HepG2 (cell line): ENCODE results near the gene CELSR2. TPM values are rescaled to one million over a fixed set of nuclear protein-coding genes. Genes with fewer than 3 reads are reported as not detected.

ENCODE experiments used
- ATF7 ChIP-seq, 2 experiments: fragments of 450-650 bp in 1 of 2; sonication (generic) in 1 of 2; formaldehyde crosslinking in 1 of 2; IDR thresholded peaks; 2 replicates each; pipeline versions ENCODE4 v1.4.0 to v1.6.1; 2016 to 2020; ENCODE audit warnings: antibody characterized with exemption in 1 of 2, mild to moderate bottlenecking in 1 of 2, missing genetic modification reagents in 1 of 2
- GFI1 ChIP-seq: sonication (generic); formaldehyde crosslinking; IDR thresholded peaks from 2 replicates; pipeline ENCODE4 v1.5.0; 2020; ENCODE audit warnings: missing genetic modification reagents, mild to moderate bottlenecking, borderline replicate concordance
- HNF4A ChIP-seq: sonication (generic); formaldehyde crosslinking; IDR thresholded peaks from 2 replicates; pipeline ENCODE4 v1.4.0; 2020; ENCODE audit warnings: missing genetic modification reagents
- MTF1 ChIP-seq: sonication (generic); formaldehyde crosslinking; IDR thresholded peaks from 2 replicates; pipeline ENCODE4 v1.5.0; 2020; ENCODE audit warnings: missing genetic modification reagents
- NR2F2 ChIP-seq: IDR thresholded peaks from 2 replicates; pipeline ENCODE4 v1.6.1; 2012; ENCODE audit warnings: low read depth, inconsistent platforms, borderline replicate concordance
- RELA ChIP-seq: sonication (generic); formaldehyde crosslinking; IDR thresholded peaks from 2 replicates; pipeline ENCODE4 v1.4.0; 2020; ENCODE audit warnings: missing genetic modification reagents
- SSRP1 ChIP-seq: IDR thresholded peaks from 2 replicates; pipeline ENCODE4 v1.6.1; 2016; ENCODE audit warnings: control low read depth
- ZBTB42 ChIP-seq: sonication (generic); formaldehyde crosslinking; IDR thresholded peaks from 2 replicates; pipeline ENCODE4 v1.5.0; 2020; ENCODE audit warnings: mild to moderate bottlenecking, missing genetic modification reagents
- ZFP1 ChIP-seq: IDR thresholded peaks from 2 replicates; pipeline ENCODE4 v1.6.1; 2016
- ZMYM4 ChIP-seq: sonication (generic); formaldehyde crosslinking; IDR thresholded peaks from 2 replicates; pipeline ENCODE4 v1.8.1; 2023; ENCODE audit warnings: mild to moderate bottlenecking, missing genetic modification reagents
- ZNF17 ChIP-seq: sonication (generic); formaldehyde crosslinking; IDR thresholded peaks from 2 replicates; pipeline ENCODE4 v1.5.0; 2020; ENCODE audit warnings: mild to moderate bottlenecking, missing genetic modification reagents
- ZNF33B ChIP-seq: sonication (generic); formaldehyde crosslinking; IDR thresholded peaks from 2 replicates; pipeline ENCODE4 v1.5.1; 2020; ENCODE audit warnings: mild to moderate bottlenecking, missing genetic modification reagents
- ZNF703 ChIP-seq: sonication (generic); formaldehyde crosslinking; IDR thresholded peaks from 2 replicates; pipeline ENCODE4 v1.5.1; 2020; ENCODE audit warnings: missing genetic modification reagents, mild to moderate bottlenecking, moderate library complexity, borderline replicate concordance
- ZNF724P ChIP-seq: sonication (generic); formaldehyde crosslinking; IDR thresholded peaks from 2 replicates; pipeline ENCODE4 v1.8.0; 2022; ENCODE audit warnings: missing genetic modification reagents, borderline replicate concordance
- ZNF746 ChIP-seq: sonication (generic); formaldehyde crosslinking; IDR thresholded peaks from 2 replicates; pipeline ENCODE4 v1.8.0; 2022; ENCODE audit warnings: mild to moderate bottlenecking, missing genetic modification reagents
- ZNF777 ChIP-seq: sonication (generic); formaldehyde crosslinking; IDR thresholded peaks from 2 replicates; pipeline ENCODE4 v1.4.0; 2020; ENCODE audit warnings: missing genetic modification reagents
- polyA plus RNA-seq, 8 experiments: library from polyadenylated mRNA; depleted of rRNA in 3 of 8; stranded (reverse) in 7 of 8; unstranded in 1 of 8; fragments of >200 nt; fragmentation: Illumina TruSeq in 4 of 8; extraction: Trizol in 4 of 8; gene quantifications; 2 replicates each; pipeline versions ENCODE4 v1.2.1 to v1.2.3, GENCODE V29; 2011 to 2016; ENCODE audit warnings: low read depth in 4 of 8, missing spikeins in 1 of 8, mixed read lengths in 1 of 8; ENCODE audit not compliant: insufficient read depth in 1 of 8
- total RNA-seq, 5 experiments: library from RNA; depleted of rRNA; stranded (reverse); fragments of >200 nt; fragmentation: Illumina TruSeq; extraction: Trizol; gene quantifications; 2 replicates each; pipeline ENCODE4 v1.2.3, GENCODE V29; 2016; ENCODE audit warnings: low read depth in 1 of 5
- TF ChIP-seq, protein P1 (sequence below), 2 experiments: IDR thresholded peaks; 2 replicates each; pipeline ENCODE4 v1.6.1; 2011 to 2012; ENCODE audit warnings: low read length in 2 of 2, borderline replicate concordance in 1 of 2, low read depth in 1 of 2, mild to moderate bottlenecking in 1 of 2, moderate library complexity in 1 of 2
- TF ChIP-seq, protein P2 (sequence below): sonication (generic); formaldehyde crosslinking; IDR thresholded peaks from 2 replicates; pipeline ENCODE4 v1.4.0; 2020; ENCODE audit warnings: mild to moderate bottlenecking, missing genetic modification reagents
- TF ChIP-seq, protein P3 (sequence below): IDR thresholded peaks from 2 replicates; pipeline ENCODE4 v1.6.1; 2016; ENCODE audit warnings: low read depth
- TF ChIP-seq, protein P4 (sequence below): sonication (generic); formaldehyde crosslinking; IDR thresholded peaks from 2 replicates; pipeline ENCODE4 v1.4.0; 2020; ENCODE audit warnings: low read depth, missing genetic modification reagents

The CELSR2 gene
- total and polyA plus RNA-seq, 2 of the 13 experiments (the other 11 are each of a cell fraction or from before 2014, with no cell fraction given) = 4.0 to 6.6 TPM

DNA sequence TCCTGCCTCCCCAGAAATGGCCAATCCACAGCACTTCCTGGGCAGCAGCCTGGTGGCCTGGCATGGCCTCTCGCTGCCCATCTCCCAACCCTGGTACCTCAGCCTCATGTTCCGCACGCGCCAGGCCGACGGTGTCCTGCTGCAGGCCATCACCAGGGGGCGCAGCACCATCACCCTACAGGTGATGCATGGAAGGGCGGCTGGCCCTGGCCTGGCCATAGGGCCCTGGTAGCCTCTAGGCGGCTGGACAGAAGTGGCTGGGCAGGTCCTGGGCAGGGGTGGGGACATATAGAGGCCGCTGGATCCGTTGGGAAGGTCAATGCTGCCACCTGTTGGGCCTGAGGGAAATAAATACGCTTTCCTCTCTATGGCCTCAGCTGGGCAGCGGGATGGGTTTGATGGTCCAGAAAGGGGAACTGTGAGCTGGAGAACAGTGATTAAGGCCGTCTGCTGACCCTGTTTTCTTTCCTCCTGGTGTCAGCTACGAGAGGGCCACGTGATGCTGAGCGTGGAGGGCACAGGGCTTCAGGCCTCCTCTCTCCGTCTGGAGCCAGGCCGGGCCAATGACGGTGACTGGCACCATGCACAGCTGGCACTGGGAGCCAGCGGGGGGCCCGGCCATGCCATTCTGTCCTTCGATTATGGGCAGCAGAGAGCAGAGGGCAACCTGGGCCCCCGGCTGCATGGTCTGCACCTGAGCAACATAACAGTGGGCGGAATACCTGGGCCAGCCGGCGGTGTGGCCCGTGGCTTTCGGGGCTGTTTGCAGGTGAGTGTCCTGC, 14.4 kb downstream of the CELSR2 start (continued):
- TF ChIP-seq, protein P1, sequence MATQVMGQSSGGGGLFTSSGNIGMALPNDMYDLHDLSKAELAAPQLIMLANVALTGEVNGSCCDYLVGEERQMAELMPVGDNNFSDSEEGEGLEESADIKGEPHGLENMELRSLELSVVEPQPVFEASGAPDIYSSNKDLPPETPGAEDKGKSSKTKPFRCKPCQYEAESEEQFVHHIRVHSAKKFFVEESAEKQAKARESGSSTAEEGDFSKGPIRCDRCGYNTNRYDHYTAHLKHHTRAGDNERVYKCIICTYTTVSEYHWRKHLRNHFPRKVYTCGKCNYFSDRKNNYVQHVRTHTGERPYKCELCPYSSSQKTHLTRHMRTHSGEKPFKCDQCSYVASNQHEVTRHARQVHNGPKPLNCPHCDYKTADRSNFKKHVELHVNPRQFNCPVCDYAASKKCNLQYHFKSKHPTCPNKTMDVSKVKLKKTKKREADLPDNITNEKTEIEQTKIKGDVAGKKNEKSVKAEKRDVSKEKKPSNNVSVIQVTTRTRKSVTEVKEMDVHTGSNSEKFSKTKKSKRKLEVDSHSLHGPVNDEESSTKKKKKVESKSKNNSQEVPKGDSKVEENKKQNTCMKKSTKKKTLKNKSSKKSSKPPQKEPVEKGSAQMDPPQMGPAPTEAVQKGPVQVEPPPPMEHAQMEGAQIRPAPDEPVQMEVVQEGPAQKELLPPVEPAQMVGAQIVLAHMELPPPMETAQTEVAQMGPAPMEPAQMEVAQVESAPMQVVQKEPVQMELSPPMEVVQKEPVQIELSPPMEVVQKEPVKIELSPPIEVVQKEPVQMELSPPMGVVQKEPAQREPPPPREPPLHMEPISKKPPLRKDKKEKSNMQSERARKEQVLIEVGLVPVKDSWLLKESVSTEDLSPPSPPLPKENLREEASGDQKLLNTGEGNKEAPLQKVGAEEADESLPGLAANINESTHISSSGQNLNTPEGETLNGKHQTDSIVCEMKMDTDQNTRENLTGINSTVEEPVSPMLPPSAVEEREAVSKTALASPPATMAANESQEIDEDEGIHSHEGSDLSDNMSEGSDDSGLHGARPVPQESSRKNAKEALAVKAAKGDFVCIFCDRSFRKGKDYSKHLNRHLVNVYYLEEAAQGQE (IDR thresholded peaks at IDR 0.05; ENCODE audit: borderline replicate concordance in 1 of 2, low read depth in 1 of 2, low read length in 2 of 2) = no peak
- TF ChIP-seq ZNF33B = peak; percentile 45; the same call in 1 of the 2 replicates
- no peak for TF ChIP-seq ATF7 (IDR thresholded peaks at IDR 0.05)
- 0 out of 2 replicates have a peak, but pooled peaks have one; percentile 54 for TF ChIP-seq ATF7 (CRISPR knock-in tag; IDR thresholded peaks at IDR 0.05)
- TF ChIP-seq ZNF724P (CRISPR knock-in tag) = no peak
- TF ChIP-seq RELA (CRISPR knock-in tag) = peak; percentile 87; the same call in 1 of the 2 replicates
- TF ChIP-seq, protein P2, sequence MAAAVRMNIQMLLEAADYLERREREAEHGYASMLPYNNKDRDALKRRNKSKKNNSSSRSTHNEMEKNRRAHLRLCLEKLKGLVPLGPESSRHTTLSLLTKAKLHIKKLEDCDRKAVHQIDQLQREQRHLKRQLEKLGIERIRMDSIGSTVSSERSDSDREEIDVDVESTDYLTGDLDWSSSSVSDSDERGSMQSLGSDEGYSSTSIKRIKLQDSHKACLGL (CRISPR knock-in tag) = no peak; the same call in 1 of the 2 replicates
- TF ChIP-seq NR2F2 = no peak
- TF ChIP-seq SSRP1 = peak; percentile 82; the same call in 1 of the 2 replicates
- 0 out of 2 replicates have a peak, but pooled peaks have one; percentile 63 for TF ChIP-seq ZFP1
- no peak for TF ChIP-seq ZBTB42 (CRISPR knock-in tag)
- TF ChIP-seq ZNF703 (CRISPR knock-in tag) = no peak
- no peak for TF ChIP-seq ZNF17 (CRISPR knock-in tag)
- TF ChIP-seq MTF1 (CRISPR knock-in tag) = no peak
- peak; percentile 54; the same call in 1 of the 2 replicates for TF ChIP-seq GFI1
- TF ChIP-seq ZNF746 (CRISPR knock-in tag) = peak; percentile 44; the same call in 1 of the 2 replicates
- TF ChIP-seq, protein P3, sequence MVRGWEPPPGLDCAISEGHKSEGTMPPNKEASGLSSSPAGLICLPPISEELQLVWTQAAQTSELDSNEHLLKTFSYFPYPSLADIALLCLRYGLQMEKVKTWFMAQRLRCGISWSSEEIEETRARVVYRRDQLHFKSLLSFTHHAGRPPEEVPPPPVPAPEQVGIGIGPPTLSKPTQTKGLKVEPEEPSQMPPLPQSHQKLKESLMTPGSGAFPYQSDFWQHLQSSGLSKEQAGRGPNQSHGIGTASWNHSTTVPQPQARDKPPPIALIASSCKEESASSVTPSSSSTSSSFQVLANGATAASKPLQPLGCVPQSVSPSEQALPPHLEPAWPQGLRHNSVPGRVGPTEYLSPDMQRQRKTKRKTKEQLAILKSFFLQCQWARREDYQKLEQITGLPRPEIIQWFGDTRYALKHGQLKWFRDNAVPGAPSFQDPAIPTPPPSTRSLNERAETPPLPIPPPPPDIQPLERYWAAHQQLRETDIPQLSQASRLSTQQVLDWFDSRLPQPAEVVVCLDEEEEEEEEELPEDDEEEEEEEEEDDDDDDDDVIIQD (CRISPR knock-in tag) = peak; percentile 84; the same call in 1 of the 2 replicates
- TF ChIP-seq ZNF777 = no peak
- TF ChIP-seq ZMYM4 (CRISPR knock-in tag) = peak; percentile 83
- TF ChIP-seq, protein P4, sequence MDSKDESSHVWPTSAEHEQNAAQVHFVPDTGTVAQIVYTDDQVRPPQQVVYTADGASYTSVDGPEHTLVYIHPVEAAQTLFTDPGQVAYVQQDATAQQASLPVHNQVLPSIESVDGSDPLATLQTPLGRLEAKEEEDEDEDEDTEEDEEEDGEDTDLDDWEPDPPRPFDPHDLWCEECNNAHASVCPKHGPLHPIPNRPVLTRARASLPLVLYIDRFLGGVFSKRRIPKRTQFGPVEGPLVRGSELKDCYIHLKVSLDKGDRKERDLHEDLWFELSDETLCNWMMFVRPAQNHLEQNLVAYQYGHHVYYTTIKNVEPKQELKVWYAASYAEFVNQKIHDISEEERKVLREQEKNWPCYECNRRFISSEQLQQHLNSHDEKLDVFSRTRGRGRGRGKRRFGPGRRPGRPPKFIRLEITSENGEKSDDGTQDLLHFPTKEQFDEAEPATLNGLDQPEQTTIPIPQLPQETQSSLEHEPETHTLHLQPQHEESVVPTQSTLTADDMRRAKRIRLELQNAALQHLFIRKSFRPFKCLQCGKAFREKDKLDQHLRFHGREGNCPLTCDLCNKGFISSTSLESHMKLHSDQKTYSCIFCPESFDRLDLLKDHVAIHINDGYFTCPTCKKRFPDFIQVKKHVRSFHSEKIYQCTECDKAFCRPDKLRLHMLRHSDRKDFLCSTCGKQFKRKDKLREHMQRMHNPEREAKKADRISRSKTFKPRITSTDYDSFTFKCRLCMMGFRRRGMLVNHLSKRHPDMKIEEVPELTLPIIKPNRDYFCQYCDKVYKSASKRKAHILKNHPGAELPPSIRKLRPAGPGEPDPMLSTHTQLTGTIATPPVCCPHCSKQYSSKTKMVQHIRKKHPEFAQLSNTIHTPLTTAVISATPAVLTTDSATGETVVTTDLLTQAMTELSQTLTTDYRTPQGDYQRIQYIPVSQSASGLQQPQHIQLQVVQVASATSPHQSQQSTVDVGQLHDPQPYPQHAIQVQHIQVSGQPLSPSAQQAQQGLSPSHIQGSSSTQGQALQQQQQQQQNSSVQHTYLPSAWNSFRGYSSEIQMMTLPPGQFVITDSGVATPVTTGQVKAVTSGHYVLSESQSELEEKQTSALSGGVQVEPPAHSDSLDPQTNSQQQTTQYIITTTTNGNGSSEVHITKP (CRISPR knock-in tag) = 0 out of 2 replicates have a peak, but pooled peaks have one; percentile 23
- peak; percentile 53; the same call in 1 of the 2 replicates for TF ChIP-seq HNF4A (CRISPR knock-in tag)
